Muscle layer of colon (tissue), 2 donors: ENCODE measurements around the gene CAPNS1.
A peak's percentile ranks its signal among the peaks of the same experiment; 100 is the strongest.

ENCODE experiments used
- H3K27ac ChIP-seq: one replicate; pipeline ENCODE4 v1.7.0; 2013; ENCODE audit warnings: low read depth, mild to moderate bottlenecking, low read length, moderate library complexity
- H3K27me3 ChIP-seq, 2 donors: one replicate each; pipeline ENCODE4 v1.7.0; 2013; ENCODE audit warnings: low read length in 2 of 2, mild to moderate bottlenecking in 2 of 2; ENCODE audit not compliant: insufficient read depth in 2 of 2, control insufficient read depth in 1 of 2
- H3K36me3 ChIP-seq: one replicate; pipeline ENCODE4 v1.7.0; 2013; ENCODE audit warnings: mild to moderate bottlenecking, low read length; ENCODE audit not compliant: insufficient read depth
- H3K4me1 ChIP-seq: one replicate; pipeline ENCODE4 v1.7.0; 2013; ENCODE audit warnings: mild to moderate bottlenecking, low read length; ENCODE audit not compliant: insufficient read depth
- H3K4me3 ChIP-seq, 2 donors: one replicate each; pipeline ENCODE4 v1.7.0; 2013; ENCODE audit warnings: low read length in 2 of 2, low read depth in 1 of 2, mild to moderate bottlenecking in 1 of 2, moderate library complexity in 1 of 2
- H3K9ac ChIP-seq: one replicate; pipeline ENCODE4 v1.7.0; 2013; ENCODE audit warnings: low read length
- H3K9me3 ChIP-seq: one replicate; pipeline ENCODE4 v1.7.0; 2013; ENCODE audit warnings: mild to moderate bottlenecking, low read length
- donor health status: abdominal sarcoma.
- donor health status: Adenocarcinoma of cecum.

The CAPNS1 gene

GRCh38 chr19:36103842-36104552, 35.9 kb upstream of the CAPNS1 start:
- Histone ChIP-seq H3K27ac (no peak overlapping the region), H3K36me3 (no peaks in the 10 kb centered on the region), H3K4me3 (no peak overlapping the region), H3K27me3 (no peaks in the 10 kb centered on the region), H3K9me3 (no peaks in the 10 kb centered on the region), H3K4me1 (no peaks in the 10 kb centered on the region), H3K9ac (no peak overlapping the region)

DNA sequence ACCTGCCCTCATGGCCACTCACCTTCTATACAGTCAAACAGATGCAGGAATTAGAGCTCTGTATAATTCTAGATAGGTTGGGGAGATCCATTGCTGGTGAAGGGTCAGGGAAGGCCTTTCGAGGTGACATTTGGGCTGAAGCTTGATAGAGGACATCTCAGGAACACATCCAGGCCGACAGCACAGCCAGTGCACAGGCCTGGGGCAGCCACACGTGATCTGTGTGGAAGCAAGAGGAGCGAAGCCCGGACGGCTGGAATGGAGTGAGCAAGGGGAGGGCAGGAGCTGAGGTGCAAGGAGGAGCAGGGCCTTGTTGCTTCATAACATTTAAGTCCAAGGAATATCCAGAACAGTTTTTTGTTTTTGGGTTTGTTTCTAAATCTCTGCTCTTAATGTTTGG, 33.4 kb upstream of the CAPNS1 start:
- Histone ChIP-seq H3K36me3 (no peaks in the 10 kb centered on the region), H3K4me1 (no peaks in the 10 kb centered on the region), H3K27ac (no peak overlapping the region), H3K9me3 (no peaks in the 10 kb centered on the region), H3K9ac (no peak overlapping the region), H3K27me3 (no peaks in the 10 kb centered on the region), H3K4me3 (no peak overlapping the region)

DNA sequence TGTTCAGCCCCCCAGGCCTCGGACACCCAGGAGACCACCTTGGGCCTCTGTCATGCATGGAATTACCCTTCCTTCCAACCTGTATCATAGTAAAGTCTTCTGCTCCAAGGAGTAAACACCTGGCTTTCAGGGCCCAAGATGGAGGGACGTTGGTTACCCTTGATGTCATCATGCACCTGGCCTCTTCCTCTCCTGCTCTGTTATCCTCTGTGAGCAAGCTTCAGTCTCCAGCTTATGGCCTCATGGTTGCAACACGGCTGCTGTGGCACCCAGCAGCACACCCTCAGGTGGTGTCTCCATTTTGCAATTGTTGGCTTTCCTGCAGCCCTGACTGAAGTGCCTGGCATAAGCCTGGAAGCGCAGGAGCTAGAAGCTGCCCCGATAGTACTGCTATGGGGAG, 32.9 kb upstream of the CAPNS1 start:
- Histone ChIP-seq H3K27ac (no peak overlapping the region), H3K9ac (no peak overlapping the region), H3K27me3 (no peaks in the 10 kb centered on the region), H3K9me3 (no peaks in the 10 kb centered on the region), H3K4me1 (no peaks in the 10 kb centered on the region), H3K4me3 (no peak overlapping the region), H3K36me3 (no peaks in the 10 kb centered on the region)

- Histone ChIP-seq H3K27ac (no peak overlapping the region), H3K4me1 (peaks cover 3% of the 10 kb centered on the region), H3K4me3 (no peak overlapping the region), H3K27me3 (no peaks in the 10 kb centered on the region), H3K9ac (no peak overlapping the region), H3K9me3 (no peaks in the 10 kb centered on the region), H3K36me3 (peaks cover 8% of the 10 kb centered on the region)
Measured at GRCh38 chr19:36108684-36109083, 31.2 kb upstream of the CAPNS1 start.

DNA sequence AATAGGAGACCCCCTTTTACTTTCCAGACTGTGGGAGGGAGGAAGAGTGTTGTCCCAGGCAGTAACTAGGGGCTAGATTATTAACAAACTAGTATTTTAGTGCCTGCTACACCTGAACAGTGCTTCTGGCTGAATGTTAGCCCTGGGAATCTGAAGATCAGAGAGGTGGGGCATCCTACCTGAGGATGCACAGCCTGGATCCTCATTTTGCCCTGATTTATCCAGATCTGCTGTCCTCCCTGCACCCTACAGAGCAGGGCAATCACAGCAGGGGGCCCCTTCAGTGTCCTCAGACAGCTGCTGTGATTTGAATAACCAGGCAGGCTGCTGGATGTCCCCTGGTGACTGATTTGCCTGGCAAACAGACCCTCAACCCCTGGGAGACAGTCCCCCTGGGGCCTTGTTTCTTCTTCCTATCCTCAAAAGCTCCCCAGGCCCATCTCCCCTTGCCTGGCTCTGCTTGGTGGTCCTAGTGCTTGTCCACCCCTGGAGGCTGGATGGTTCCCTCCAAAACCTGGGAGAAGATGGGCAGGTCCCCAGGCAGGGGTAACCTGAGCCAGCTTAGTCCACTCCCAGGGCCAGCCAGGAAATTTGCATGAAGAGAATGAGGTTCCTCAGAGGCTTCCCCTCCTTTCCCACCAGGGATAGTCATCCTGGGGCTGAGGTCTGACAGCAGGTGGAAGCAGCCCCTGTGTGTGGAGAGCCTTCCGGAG, 29.2 kb upstream of the CAPNS1 start, which contains the start of gene OVOL3:
OVOL3 (plus strand) TSS at position 657 of the 713 bp plus-strand sequence. CDS start 60 bp downstream, outside the sequence.
- H3K36me3 ChIP-seq: peaks cover 8% of the 10 kb centered on the region
- no peak within 1 kb of the TSS for H3K4me3 ChIP-seq
- H3K9ac ChIP-seq: no peak within 1 kb of the TSS
- H3K9me3 ChIP-seq: no peaks in the 10 kb centered on the region
- peaks cover 6% of the 10 kb centered on the region for H3K4me1 ChIP-seq
- H3K27ac ChIP-seq: no peak within 1 kb of the TSS
- H3K27me3 ChIP-seq: no peaks in the 10 kb centered on the region

- Histone ChIP-seq H3K9ac (no peak overlapping the region), H3K9me3 (no peaks in the 10 kb centered on the region), H3K4me1 (peaks cover 10% of the 10 kb centered on the region), H3K36me3 (peaks cover 8% of the 10 kb centered on the region), H3K4me3 (no peak overlapping the region), H3K27ac (no peak overlapping the region), H3K27me3 (no peaks in the 10 kb centered on the region)
Measured at GRCh38 chr19:36111200-36111539, 28.7 kb upstream of the CAPNS1 start.

- H3K27ac ChIP-seq: no peak overlapping the region
- peaks cover 20% of the 10 kb centered on the region for H3K4me1 ChIP-seq
- peaks cover 15% of the 10 kb centered on the region for H3K36me3 ChIP-seq
- no peak overlapping the region for H3K4me3 ChIP-seq
- no peak overlapping the region for H3K9ac ChIP-seq
- no peaks in the 10 kb centered on the region for H3K27me3 ChIP-seq
- no peaks in the 10 kb centered on the region for H3K9me3 ChIP-seq
Measured at GRCh38 chr19:36112678-36113077, 27.2 kb upstream of the CAPNS1 start.

DNA sequence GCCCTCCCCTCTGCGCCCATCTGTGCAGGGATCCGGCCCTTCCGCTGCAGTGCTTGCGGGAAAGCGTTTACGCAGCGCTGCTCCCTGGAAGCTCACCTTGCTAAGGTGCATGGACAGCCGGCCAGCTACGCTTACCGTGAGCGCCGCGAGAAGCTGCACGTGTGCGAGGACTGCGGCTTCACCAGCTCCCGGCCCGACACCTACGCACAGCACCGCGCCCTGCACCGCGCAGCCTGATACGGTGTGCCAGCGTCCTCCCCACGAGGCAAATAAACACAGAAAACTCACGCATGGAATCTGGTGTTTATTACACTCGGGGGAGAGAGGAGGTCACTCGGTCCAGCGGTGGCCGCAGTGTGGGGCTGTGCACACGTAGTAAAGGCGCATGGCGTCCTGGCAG, 26.4 kb upstream of the CAPNS1 start:
- H3K4me3 ChIP-seq: peak overlapping the region; percentile 70 to 98
- no peak overlapping the region for H3K9ac ChIP-seq
- no peaks in the 10 kb centered on the region for H3K27me3 ChIP-seq
- H3K9me3 ChIP-seq: no peaks in the 10 kb centered on the region
- peaks cover 20% of the 10 kb centered on the region for H3K4me1 ChIP-seq
- peaks cover 18% of the 10 kb centered on the region for H3K36me3 ChIP-seq
- H3K27ac ChIP-seq: no peak overlapping the region

- peak overlapping the region; percentile 82 for H3K27ac ChIP-seq
- no peaks in the 10 kb centered on the region for H3K9me3 ChIP-seq
- H3K4me1 ChIP-seq: peaks cover 20% of the 10 kb centered on the region
- peak overlapping the region; percentile 79 for H3K9ac ChIP-seq
- H3K36me3 ChIP-seq: peaks cover 19% of the 10 kb centered on the region
- no peaks in the 10 kb centered on the region for H3K27me3 ChIP-seq
- H3K4me3 ChIP-seq: peak overlapping the region; percentile 70 to 98
Measured at GRCh38 chr19:36113894-36114720, 25.8 kb upstream of the CAPNS1 start.

DNA sequence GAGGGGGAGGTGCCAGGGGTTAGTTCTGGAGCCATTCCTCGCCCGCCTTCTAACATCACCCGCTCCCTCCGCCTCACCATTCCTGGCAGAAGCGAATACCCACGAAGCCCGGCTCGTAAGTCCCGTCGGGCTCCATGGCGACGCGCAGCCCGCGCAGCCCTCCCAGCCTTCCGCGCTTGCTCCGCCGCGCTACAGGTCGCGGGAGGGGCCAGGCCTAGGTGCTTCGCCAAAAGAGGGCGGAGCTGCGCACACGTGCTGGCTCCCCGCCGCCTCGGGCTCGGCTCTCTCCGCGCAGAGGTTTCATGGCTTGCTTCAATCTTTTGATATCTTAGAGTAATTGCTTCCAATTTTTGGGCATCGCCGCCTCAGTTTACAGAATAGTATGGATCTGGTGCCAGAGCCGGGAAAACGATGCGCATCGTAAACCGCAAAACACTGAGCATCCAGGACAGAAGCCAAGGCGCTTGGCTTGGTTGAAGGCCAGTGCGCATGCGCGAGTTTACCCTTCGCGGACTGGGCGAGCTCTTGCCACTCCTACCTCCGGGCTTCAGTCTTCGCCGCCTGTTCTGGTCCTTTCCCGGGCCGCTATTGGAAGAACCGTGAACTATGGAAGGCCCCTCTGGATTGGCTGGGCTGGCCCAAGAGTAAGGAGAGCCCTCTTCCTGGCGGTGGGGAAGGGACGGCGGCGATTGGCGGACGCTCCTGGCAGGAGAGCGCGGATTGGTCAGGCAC, 25.0 kb upstream of the CAPNS1 start, which contains the start of gene POLR2I:
POLR2I (minus strand) TSS at position 155 of the 732 bp plus-strand sequence; CDS start at position 136, 19 bp downstream.
- H3K4me1 ChIP-seq: peaks cover 20% of the 10 kb centered on the region
- H3K9ac ChIP-seq: peak within 1 kb of the TSS; percentile 79
- peak within 1 kb of the TSS; percentile 82 for H3K27ac ChIP-seq
- H3K36me3 ChIP-seq: peaks cover 25% of the 10 kb centered on the region
- no peaks in the 10 kb centered on the region for H3K27me3 ChIP-seq
- no peaks in the 10 kb centered on the region for H3K9me3 ChIP-seq
- H3K4me3 ChIP-seq: peak within 1 kb of the TSS; percentile 70 to 98
